DMS 273 (cell line): ENCODE measurements around the gene PKD1L1.
"Not testable (repeated sequence)": the region's sequence is repeated elsewhere in the genome, so short reads cannot be mapped to it uniquely, and the experiment has no call there.

Source experiments
- DNase-seq: peaks from one replicate; lab custom pipeline; 2025; ENCODE audit not compliant: unreplicated experiment; lab: John Stamatoyannopoulos, UW

The PKD1L1 gene

GRCh38 chr7:47939425-47940036, 8.7 kb downstream of the PKD1L1 start:
- no peak for DNase-seq

GRCh38 chr7:47938574-47939165, 9.6 kb downstream of the PKD1L1 start:
- peak; percentile 14 for DNase-seq

- DNase-seq = no peak
Measured at GRCh38 chr7:47937711-47938573, 10.3 kb downstream of the PKD1L1 start.

GRCh38 chr7:47937065-47937687, 11.1 kb downstream of the PKD1L1 start:
- DNase-seq = no peak

DNA sequence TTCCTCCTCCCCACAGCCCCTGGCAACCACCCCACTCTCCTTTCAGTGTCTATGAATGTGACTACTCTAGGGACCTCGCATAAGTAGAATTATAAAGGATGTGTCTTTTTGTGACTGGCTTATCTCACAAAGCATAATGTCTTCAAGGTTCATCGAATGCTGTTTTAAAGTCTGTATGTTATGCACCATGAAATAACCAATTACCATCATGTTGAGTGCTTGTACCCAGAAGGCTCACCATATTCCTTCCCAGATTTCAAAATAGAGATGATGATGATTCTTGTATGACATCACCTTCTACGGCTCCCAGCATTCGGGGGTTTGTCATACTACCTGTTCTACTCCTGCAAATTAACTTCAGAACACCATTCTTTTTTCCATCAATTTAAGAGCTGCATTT, 11.9 kb downstream of the PKD1L1 start:
- no peak for DNase-seq

DNA sequence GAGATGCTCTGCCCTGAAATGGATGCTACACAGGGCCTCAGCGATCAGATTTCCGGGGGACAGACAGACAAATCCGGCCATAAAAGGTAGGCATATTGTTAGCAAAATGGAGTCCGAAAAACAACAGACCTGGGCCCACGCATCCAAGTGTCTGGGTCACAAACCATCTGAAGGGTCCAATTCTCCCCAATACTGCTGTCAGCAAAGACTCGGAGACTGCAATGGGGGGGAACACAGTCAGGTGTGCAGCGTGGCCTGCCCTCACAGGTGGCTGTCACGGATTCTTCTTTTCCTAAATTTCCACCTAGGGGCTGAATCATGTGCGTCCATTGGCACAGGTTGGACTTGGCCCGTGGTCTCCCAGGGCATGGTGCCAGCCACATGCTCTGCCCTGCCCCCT, 12.9 kb downstream of the PKD1L1 start:
- DNase-seq = no peak

- DNase-seq = no peak
Measured at GRCh38 chr7:47934831-47935230, 13.4 kb downstream of the PKD1L1 start.

GRCh38 chr7:47933215-47933614, 15.1 kb downstream of the PKD1L1 start:
- DNase-seq = no peak

DNA sequence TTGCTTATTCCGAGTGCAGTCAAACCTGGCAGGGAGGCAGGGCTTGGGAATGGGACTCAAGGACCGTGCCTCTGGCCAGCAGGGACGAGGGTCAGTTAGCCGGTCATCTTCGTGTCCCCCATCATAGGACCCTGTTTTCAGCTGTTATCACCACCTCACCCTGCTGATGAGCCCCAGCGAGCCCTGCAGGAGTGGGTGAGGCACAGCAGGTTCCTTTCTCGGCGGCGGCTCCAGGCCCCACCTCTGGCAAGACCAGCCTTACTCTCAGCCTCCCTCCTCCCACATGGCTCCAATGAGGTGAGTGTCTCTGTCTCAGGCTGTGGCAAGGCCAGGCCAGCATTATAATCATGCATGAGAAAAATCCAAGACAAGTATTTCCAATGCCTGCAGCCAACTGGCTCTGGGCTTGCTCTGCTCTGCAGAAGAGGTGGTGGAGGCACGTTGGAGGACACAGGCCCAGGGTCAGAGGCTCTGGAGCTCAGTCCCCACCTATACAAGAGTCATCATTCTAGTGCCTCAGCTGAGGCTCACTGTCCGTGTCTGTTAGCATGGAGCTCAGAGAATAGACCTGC, 15.7 kb downstream of the PKD1L1 start:
- DNase-seq = no peak

DNA sequence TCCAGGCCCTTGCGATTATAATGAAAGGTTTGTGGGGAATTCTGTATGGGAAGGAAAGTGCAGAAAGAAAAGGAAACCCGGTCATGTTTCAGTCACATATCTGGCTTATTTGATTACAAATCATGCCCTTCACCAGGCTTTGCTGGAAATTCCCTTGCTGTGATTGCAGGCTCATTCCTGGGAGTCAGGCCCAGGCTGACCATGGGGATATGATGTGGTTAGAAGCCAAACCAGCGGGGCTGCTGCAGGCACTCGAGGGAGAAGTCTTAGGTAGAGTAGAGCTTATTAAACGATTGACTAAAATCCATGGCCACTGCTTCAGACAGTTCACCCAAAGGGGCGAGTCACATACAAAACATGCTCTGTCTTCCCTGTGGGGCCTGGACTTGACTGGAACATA, 16.2 kb downstream of the PKD1L1 start:
- no peak for DNase-seq

GRCh38 chr7:47931005-47932004, 17.0 kb downstream of the PKD1L1 start:
- no peak for DNase-seq

GRCh38 chr7:47924266-47924665, 24.0 kb downstream of the PKD1L1 start:
- no peak for DNase-seq

DNA sequence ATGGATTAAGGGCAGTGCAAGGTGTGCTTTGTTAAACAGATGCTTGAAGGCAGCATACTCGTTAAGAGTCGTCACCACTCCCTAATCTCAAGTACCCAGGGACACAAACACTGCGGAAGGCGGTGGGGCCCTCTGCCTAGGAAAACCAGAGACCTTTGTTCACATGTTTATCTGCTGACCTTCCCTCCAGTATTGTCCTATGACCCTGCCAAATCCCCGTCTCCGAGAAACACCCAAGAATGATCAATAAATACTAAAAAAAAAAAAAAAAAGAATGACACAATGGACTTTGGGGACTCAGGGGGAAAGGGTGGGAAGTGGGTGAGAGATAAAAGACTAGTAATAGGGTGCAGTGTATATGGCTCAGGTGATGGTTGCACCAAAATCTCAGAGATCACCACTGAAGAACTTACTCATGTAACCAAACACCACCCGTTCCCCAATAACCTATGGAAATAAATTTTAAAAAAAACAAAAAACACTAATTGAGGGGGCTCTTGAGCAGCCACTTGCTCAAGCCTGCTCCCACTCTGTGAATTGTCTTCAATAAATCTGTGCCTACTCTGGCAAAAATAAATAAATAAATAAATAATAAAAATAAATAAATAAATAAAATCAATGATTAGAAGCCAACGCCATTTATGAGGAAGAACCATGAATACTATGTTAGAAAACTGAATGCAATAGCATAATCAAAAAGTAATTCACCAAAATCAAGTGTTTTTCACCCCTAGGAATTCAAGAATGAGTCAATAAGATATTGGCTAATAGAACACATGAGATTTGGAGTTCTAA, 25.0 kb downstream of the PKD1L1 start:
- not testable (repeated sequence) for DNase-seq

DNA sequence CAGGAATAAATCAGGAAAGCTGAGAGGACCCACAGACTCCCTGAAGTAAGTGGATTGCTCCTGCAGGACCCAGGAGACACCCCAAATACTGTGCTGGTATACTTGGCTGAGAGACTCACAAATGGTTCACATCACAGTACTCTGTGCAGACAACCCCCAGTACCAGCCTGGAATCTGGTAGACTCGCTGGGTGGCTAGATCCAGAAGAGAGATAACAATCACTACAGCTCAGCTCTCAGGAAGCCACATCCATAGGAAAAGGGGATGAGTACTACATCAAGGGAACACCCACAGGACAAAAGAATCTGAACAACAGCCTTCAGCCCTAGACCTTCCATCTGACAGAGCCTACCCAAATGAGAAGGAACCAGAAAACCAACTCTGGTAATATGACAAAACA, 31.8 kb downstream of the PKD1L1 start:
- DNase-seq = not testable (repeated sequence)

DNA sequence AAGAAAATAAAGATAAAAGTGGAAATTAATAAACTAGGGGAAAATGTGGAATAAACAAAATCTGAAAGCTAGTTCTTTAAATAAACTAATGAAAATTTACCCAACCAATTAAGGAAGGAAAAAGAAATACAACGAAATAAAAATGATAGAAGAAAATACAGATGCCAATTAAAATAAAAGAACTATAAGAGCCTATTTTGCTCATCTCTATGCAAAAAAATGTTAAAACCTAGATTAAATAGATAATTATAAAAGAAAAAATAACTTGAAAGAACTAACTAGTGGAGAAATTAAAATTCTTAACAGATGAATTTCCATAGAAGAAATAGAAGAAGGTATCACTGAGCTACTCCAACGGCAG, 32.7 kb downstream of the PKD1L1 start:
- DNase-seq = no peak

- no peak for DNase-seq
Measured at GRCh38 chr7:47914717-47915615, 33.3 kb downstream of the PKD1L1 start.

DNA sequence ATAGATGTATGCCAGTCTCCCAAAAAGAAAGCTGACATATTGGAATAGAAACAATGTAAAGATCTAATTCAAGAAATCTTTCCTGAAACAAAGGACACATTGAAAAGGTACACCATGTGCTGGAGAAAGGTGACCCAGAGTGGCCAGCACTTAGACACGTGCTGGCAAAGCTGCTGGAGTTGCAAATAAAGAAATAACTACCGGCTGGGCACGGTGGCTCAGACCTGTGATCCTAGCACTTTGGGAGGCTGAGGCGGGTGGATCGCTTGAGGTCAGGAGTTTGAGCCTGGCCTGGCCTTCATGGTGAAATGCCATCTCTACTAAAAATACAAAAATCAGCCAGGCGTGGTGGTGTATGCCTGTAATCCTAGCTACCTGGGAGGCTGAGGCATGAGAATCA, 35.9 kb downstream of the PKD1L1 start:
- DNase-seq = no peak

GRCh38 chr7:47908720-47909119, 39.5 kb downstream of the PKD1L1 start:
- no peak for DNase-seq
